Measurements from ENCODE around the gene TAS1R1.

Gene TAS1R1

GRCh38 chr1:6554907-6555778 is at the start of gene TAS1R1:
Gene TAS1R1 (plus strand): TSS chr1:6555307. CDS start chr1:6555374, 67 bp downstream.
- DNase-seq: no peak

DNA sequence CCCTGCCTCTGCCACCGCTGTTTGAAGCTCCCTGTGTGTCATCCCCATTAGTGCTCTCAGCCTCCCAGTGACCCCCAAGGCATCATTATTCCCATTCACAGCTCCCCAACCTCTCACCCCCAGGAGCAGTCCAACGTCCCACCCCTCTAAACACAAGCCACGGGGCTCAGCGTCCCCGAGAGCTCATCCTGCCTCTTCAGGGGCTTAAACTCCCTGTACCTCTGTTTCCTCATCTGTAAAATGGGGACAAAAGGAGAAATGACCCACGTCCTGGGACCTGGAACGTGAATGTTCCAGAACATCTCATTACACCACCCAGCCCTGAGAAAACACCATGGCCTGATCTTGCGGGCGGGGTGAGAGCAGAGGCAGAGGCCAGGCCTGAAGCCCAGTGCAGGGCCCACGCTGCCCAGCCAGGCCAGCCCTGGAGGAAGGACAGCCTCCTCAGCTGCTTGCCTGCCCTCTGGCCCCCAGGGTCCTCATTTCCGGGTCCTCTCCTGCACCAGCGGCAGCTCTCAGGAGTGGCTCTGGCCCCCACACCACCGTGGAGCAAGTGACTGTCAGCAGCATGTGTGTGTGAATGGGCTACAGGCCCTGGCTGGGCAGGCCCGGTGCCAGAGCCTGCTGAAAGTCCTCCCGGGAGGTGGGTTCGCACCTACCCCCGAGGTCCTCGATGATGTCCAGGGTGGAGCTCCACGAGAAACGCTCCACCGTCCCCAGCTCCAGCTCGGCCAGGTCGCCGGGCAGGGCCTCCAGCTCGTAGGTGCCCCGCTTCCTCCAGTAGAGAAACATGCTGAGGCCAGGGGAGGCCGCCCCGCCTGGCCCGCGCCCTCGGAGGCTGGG is 49.5 kb upstream of the TAS1R1 start:
- DNase-seq: no peak

DNA sequence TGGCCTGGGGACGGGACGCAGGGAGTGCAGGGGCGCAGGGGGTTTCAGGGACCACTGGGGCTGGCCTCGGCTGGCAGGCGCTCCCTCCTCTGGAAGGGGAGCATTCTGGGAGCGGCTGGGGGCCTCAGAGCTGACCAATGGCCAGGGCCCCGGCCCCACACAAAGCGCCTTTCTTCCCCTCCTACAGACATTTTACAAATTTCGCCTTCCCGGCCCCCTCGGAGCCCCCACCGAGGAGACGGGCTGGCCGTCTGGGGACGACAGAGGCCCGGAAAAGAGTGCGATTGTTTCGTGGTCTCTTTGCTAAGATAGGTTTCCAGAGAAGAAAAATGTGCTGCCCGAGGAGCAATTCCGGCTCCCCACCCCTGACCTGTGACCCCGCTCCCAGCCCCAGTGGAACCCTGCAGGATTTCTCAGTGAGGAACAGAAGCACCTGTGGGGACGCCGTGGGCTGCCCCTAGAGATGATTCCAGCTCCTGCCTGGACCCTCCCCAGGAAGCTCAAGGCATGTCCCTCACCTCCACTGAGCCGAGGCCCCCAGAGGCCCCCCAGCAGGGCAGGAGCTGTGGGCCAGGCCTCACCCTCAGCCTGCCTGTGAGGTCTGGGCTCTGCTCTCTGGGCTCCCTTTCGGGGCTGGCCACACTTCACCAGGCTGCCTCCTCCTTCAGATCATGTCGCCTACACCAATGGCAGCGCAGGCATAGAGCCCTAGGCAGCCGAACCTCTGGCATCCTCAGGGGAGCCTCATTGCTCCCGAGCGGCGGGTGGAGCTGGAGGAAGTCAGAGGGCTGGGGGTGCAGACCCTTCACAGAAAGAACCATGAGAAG is 48.7 kb upstream of the TAS1R1 start:
- DNase-seq: no peak

GRCh38 chr1:6507037-6507428 is 48.1 kb upstream of the TAS1R1 start:
- no peak for DNase-seq

DNA sequence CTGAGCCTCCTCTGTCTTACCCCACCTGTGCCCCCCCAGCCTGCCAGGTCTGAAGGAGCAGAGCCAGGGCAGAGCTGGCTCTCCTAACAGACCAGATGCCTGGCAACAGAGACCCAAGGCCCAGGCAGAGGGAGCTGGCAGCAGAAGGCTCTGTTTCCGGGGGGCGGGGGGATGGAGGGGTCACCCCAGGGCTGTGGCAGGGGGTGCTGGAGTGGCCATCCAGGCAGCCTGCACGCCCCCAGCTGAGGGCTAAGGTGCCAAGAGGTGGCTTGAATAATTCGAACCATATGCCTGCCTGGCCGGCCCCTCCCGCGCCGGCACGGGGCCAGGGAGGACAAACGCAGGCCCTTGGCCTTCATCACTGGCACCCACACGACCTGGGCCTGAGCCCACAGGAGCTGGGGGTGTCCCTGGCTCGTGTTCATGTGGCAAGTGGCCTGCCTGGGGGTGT is 47.6 kb upstream of the TAS1R1 start:
- DNase-seq: no peak

- DNase-seq: no peak
These were observed 46.8 kb upstream of the TAS1R1 start for GRCh38 chr1:6508154-6508815.

GRCh38 chr1:6508816-6509189 is 46.3 kb upstream of the TAS1R1 start:
- no peak for DNase-seq

DNA sequence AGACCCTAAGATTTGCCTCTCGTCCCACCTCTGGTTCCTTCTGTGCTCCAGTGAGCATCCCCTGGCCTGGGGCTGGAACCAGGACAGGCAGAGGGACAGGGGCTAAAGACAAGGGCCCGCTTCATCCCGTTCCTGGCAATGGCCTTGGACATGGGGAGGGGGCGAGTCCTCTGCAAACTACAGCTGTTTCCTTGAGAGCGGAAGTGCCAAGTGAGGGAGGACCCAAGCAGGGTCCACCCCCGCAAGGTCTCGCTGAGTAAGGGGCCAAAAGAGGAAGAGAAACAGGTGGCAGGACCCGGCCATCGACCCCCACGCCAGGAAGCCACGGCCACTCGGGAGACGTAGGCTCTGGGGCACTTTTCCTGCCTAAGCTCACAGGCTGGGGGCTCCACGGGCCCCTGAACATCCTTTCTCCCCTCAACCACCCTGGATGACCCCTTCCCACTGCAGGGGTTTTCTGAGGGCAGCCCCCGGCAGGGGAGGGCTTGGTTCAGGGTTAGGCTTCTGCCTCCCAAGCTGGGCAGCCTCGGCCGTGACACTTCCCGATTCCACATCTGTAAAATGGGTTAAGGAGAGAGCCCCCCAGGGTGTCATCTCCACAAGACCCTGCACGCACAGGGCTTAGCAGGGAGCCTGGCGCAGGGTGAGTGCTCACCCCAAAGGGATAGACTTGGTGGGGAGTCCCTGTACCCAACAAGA is 45.7 kb upstream of the TAS1R1 start:
- no peak for DNase-seq

- DNase-seq: no peak
These were observed 45.2 kb upstream of the TAS1R1 start for GRCh38 chr1:6509919-6510291.

- no peak for DNase-seq
These were observed 44.6 kb upstream of the TAS1R1 start for GRCh38 chr1:6510493-6510892.

DNA sequence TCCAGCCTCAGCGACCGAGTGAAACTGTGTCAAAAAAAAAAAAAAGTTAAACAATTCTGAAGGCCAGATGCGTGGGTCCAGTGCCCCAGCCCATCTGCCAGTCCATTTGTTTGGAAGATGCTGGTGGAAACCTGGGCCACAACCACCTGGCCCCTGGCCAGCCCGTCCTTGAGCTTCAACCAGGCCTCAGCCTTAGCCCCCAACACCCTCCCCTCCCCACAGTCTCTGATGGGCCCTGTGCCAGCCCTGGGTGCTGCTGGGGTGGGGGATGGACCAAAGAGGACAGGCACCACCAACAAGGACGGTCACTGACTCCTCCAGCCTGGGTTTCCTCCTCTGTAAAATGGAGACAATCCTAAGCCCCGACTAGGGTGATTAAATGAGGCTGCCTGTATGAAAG is 44.1 kb upstream of the TAS1R1 start:
- DNase-seq: no peak

DNA sequence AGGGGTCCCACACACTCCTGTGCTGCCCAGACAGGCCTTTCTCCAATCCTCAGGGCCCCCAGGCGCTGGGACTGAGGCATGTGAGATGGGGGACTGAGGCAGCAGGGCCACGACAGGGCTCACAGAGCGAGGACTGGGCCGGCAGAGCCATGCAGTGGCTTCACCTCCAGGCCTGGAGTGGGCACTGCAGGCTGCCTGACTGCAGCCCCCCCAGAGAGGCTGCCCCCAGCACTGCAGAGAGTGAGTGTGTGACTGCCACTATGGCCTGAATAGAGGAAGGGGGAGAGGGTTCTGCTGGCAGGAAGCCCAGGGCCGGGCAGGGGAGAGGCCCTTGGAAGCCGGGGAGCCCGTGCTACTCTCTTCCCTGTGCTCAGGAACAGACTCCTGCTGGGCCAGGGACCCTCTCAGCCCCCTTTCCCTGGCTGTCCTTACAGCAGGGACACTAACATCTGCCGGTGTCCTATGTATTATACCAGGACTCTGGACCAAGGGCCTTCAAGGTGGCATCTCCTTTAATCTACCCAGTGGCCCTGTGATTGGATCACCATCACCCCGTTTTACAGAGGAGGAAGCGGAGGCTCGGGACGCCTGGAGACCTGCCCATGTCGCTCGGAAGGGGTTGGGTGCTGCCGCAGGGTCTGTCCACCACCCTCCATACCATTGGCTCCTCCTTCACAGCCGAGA is 43.4 kb upstream of the TAS1R1 start:
- DNase-seq: no peak

DNA sequence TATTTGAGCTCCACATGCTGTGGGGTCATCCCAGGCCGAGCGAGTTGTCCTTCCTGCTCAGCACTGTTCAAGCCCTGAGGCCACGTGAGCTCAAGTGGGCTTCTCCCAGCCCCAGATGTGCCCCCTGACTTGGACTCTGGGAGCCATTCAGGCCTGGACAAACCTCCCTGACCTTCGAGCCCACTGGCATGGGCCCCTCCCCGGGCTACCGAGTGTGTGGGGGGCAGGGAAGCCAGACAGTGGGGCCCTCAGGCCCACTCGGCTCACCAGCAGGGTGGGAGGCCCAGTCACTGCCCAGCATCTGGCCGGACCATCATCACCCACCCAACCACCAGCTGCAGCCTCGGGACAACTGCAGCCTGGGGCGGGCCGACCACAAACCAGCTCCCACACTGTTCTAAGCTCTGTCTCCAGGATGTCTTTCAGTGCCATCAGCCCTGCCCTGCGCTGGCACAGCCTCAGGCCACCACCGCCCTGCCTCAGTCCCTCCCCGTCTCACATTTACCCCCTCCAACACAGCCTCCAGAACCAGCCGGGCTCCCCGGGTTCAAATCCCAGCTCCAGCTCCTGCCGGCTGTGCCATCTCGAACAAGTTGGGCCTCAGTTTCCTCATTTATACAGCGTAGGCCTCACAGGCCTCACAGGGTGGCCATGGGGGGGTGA is 42.7 kb upstream of the TAS1R1 start:
- no peak for DNase-seq

DNA sequence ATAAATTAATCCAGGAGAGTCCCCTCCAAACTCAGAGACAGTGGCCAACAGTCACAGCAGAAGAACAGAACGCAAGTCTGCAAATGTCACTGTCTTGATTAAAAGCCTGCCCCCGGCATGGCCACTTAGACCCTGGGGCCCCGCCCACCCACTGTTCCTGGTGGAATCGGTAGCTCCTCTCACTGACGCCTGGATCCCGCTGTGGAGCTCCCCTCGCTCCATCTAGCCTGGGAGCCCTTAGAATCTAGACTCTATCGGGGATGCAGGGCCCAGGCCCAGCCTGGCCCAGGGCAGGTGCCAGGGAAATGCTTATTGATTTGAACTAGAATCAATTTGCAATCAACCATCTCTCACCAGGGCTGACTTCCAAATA is 42.2 kb upstream of the TAS1R1 start:
- DNase-seq: no peak

- DNase-seq: no peak
These were observed 41.7 kb upstream of the TAS1R1 start for GRCh38 chr1:6513320-6513801.

DNA sequence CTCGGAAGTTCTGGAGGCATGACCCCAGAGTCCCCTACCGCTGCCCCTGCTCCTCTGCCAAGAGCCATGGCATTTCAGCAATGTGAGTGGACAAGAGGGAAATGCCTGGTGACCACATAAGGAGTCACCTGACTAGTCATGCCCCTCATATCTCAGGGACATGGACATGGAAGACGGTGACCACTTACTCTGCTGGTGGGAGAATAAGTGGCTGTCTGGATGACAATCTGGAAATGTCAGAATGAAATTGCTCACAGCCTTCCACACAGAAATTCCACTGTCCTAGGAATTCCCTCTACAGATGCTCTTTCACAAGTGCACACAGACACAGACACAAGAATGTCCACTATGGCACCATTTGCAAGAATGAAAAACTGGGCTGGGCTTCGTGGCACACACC is 39.3 kb upstream of the TAS1R1 start:
- DNase-seq: no peak

GRCh38 chr1:6517435-6517851 is 37.7 kb upstream of the TAS1R1 start:
- DNase-seq: no peak

DNA sequence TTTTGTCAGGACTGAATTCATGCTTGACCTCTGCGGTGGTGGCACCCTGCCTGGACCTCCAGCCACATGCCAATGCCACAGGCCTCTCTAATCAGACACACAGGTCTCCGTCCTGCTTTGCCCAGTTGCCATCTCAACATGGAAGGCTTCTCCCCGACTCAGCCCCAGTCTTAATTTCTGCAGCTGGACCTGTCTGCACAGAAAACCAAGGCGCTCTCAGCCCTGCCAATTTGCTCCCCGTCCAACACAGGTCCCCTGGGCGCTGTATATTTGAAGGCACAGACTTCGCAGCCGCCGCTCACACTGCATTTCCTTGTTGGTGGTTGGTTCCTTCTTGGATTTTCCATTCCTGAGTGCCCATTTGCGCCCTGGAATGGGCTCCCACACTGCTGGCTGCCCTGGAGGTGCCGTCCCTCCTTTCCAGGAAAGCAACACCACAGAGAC is 35.6 kb upstream of the TAS1R1 start:
- DNase-seq: no peak

DNA sequence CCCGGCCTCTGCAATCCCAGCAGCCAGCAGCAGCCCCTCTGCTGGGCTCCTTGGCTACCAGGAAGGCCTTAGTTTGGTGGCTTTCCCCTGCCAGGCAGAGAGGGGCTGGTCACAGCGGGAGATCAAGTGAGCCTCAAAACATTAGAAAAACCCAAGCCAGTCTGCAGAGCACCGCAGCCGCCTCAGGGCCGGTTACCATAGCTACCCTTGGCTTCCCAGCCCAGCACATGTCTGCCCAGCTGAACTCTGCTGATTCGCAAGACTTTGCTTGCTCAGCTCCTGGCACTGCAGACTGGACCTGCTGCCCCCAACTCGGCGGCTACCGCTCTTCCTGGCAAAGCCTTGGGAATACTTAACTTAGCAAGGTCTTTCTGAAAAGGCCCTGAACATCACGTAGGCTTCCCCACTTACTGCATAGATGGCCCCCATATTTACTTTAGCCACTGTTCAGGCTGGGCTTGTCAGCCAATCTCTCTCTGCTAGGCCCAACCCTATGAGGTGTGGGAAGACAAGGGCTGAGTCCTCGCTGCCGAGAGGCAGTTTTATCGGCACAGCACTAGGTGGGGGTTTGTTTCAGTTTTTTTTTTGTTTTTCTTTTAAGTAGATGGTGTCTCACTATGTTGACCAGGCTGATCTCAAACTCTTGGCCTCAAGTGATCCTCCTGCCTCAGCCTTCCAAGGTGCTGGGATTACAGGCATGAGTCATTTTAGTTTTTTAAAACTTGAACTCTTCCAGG is 35.0 kb upstream of the TAS1R1 start:
- no peak for DNase-seq

DNA sequence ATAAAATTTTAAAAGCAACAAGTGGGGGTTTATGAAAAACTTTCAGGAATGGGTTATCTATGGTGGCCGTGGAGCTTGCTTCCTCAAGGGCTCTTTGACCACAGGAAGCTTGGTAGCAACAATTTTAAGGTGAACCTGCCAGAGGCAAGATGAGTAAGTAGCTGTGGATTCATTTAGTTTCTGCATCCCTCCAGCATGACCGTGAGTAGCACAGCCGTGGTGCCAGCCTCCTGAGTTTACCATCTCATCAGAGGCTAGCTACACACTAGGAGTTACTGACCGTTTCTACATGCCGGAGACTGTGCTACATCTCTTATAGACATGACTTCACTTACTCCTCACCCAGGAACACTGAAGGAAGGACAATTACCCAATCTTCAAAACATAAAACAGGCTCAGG is 33.6 kb upstream of the TAS1R1 start:
- DNase-seq: no peak

All from activated CD4-positive, alpha-beta T cell treated with anti-CD3 and anti-CD28 coated beads for 48 hours (primary cell).